H54 (cell line): ENCODE data around the gene VCX2.
"Not testable (repeated sequence)": the region's sequence is repeated elsewhere in the genome, so short reads cannot be mapped to it uniquely, and the experiment has no call there.

Experiments used
- DNase-seq: peaks from one replicate; pipeline ENCODE4 v3.0.0; 2011; ENCODE audit warnings: low spot score, mixed read lengths; ENCODE audit not compliant: insufficient read length
- FAIRE-seq: peaks from 3 replicates; lab custom pipeline; 2011; peaks lifted over from hg19 to GRCh38; lab: Jason Lieb, UNC
- POLR2A ChIP-seq: IDR thresholded peaks from 2 replicates; pipeline ENCODE4 v1.6.1; 2011; ENCODE audit warnings: low read depth, mild to moderate bottlenecking, low read length

Gene VCX2

DNA sequence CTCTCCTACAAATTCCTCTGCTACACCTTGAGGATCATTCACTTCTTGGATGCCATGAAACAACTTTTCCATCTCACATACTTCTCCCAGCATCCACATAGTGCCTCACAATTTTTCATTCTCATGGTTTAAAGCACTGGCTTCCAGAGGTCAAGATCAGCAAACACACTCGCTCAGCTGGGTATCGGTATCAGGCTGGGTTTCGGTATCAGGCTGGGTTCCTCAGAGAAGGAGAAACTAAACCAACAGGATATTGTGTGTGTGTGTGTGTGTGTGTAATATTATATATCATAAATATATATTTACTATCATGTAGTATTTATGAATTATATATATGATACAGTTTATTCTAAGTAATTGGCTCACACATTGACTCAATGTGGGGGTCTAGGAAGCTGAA lies at the start of gene VCX2:
VCX2 (minus strand) TSS at position 99 of the 400 bp plus-strand sequence. CDS start 624 bp downstream, outside the sequence.
- not testable (repeated sequence) for FAIRE-seq, DNase-seq

DNA sequence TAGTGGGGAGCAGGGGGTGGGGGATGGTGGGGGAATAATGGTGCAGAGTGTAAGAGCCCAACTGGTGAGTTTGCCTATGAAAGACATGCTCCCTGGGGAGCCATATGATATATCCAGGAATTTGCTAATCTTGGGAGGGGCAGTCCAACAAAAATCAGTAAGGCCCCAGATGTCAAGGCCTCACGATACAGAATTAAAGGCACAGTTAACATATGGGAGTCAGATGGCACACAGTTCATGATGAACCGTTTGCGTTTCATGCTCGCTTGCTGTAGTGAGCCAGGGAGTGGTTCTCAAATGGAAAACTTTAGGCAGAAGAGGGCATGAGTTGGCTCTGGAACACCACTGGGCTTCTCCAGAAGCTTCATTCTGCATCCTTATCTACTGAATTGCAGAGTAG lies 33.9 kb upstream of the VCX2 start:
- no peak for DNase-seq

DNA sequence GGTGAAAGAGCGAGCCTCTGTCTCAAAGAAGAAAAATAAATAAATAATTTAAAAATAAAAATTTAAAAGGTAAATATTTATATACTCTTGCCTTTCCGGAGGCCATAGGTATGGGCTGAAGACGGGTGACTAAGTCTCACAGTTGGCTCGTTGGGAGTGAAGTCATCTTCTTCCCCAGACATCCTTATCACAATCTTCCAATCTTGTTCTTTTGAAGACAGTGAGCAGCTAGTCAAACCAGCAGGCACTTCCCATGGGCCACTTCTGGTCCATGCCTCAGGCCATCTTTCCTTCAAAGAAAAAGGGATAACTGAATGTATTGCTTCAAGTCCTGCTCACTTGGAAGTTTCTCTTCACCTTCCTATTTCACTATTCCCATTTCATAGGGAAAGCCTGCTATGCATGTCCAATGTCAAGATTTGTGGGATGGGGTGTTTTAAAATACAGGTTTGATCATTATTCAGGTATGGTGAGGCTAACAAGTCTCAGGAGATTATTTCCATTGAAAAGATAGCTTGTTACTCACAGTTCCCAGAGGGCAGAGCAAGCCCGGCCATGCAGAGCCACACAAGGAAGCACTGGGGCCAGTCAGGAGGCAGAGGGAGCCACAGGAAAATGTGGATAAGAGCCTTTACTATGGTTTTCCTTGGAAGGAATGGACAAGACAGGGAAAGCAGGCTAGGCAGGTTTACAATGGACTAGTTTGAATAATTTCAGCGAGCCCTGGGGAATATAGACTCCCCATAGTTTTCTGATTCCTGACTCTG lies 33.3 kb upstream of the VCX2 start:
- FAIRE-seq (no peak), DNase-seq (no peak)
- TF ChIP-seq POLR2A = no peak

More for the DNA sequence above, 33.9 kb upstream of the VCX2 start:
- TF ChIP-seq POLR2A = no peak
- no peak for FAIRE-seq

DNA sequence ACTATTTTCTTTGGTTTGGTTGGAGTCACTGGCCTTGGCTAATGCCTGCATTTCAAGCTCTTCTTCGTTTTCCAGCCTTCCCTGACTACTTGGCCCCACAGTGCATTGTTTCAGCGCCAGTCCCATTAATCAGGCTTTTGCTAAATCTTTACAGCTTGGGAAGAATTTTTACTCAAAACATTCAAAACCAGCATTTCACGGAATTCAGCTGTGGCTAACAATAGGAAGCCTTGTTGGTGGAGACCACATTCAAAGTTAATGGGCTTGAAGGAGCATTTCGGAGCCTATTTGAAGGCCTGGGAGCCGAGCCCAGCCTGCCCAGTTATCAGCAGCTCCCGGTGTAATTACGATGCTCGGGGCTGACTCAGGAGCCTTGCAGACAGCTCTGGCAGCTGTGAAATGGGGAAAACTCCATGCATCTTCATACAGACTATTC lies 30.8 kb upstream of the VCX2 start:
- TF ChIP-seq POLR2A = no peak
- DNase-seq = no peak
- FAIRE-seq = no peak

DNA sequence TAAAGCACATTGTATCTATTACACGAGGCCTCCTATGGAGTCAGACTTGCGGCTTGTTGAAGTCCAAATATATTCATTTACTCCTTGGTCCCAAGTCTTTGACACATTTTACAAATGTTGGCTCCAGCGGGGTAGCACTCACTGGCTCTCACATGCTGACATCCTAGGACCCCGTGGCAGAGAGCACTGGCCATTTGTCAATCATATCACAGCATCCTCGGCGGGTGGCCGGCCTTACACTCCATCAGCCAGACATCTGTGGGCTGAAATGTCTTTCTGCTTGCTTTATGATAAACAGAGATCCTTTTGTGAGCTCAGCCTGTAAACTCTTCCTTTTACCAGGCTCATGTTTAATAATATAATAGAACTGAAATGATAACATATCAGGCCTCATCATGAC lies 25.7 kb upstream of the VCX2 start:
- no peak for TF ChIP-seq POLR2A
- FAIRE-seq = no peak
- no peak for DNase-seq

DNA sequence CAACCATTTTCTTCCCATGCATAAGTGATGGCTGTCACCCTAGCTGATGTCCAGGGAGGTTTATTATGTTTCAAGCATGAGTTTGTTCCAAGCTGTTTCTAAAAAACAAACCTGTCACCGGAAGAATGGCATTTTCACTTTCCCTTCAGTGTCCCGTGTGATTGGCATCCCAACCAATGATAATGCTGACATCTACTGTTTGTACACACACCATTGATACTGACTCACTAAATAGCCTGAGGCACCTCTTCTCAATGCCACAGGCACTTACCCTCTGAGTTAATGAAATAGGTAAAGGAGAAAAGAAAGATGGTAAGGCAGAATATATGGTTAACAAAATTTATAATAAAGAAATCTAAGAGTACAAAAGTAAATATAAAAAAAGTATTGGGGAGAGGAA lies 23.1 kb upstream of the VCX2 start:
- DNase-seq (no peak), FAIRE-seq (no peak)
- no peak for TF ChIP-seq POLR2A

DNA sequence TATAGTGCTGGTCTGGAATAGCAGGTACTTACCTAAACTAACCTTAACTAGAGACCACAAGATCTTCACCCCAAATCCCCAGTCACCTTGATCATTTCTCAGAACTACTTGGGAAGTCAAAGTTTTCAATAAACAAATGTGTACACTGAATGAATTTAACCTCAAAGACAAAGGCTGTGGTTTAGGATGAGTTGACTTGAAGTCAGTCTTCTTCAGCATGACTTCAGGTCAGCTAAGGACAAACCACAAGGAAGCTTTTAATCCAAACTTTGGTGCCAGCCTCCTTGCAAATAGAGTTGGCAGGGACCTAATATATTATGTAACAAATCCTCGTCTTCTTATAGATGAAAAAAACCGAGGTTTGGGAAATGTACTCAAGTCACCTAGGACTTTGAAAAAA lies 21.2 kb upstream of the VCX2 start:
- no peak for DNase-seq

DNA sequence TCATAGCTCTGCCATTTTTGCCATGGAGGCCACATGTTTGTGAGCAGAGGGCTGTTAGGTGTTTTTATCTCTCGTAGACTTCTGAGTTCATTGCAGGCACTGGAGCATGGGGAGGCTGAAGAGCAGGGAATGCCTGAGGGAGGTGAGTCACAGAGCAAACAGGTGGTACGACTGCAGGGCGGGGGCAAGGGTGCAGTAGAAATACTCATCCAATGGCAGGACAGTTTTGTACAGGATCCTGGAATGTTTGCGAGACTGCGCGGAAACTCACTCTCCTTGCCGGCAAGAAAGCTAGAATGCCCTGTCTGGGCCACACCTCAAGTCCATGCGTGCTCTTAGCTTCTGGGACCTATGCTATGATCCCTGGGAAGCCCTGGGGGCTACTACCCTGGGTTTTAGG lies 20.0 kb upstream of the VCX2 start:
- DNase-seq (no peak), FAIRE-seq (no peak)
- TF ChIP-seq POLR2A = no peak

More for the DNA sequence above, 21.2 kb upstream of the VCX2 start:
- TF ChIP-seq POLR2A = no peak
- FAIRE-seq = no peak

DNA sequence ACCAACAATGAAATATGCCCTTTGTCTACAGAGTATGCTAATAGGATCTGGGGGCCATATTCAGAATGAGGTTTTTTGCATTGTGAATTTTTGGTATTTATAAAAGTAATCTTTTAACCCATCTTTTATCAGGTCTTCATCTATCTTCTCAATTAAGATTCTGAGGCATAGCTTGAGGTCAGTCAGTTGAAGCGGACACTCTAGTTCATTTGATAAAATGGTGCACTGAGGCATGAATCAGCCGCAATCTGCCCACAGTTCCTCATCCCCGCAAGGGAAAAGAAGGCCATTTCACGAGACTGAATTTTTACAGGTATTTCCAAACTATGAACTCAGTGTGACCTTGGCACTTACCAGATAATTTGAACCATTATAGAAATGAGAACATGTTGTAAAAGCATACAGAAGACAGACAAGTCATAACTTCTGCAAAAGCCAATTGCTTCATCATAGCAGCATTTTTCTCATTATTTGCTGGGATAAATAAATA lies 19.3 kb upstream of the VCX2 start:
- FAIRE-seq (no peak), DNase-seq (no peak)
- TF ChIP-seq POLR2A = no peak

DNA sequence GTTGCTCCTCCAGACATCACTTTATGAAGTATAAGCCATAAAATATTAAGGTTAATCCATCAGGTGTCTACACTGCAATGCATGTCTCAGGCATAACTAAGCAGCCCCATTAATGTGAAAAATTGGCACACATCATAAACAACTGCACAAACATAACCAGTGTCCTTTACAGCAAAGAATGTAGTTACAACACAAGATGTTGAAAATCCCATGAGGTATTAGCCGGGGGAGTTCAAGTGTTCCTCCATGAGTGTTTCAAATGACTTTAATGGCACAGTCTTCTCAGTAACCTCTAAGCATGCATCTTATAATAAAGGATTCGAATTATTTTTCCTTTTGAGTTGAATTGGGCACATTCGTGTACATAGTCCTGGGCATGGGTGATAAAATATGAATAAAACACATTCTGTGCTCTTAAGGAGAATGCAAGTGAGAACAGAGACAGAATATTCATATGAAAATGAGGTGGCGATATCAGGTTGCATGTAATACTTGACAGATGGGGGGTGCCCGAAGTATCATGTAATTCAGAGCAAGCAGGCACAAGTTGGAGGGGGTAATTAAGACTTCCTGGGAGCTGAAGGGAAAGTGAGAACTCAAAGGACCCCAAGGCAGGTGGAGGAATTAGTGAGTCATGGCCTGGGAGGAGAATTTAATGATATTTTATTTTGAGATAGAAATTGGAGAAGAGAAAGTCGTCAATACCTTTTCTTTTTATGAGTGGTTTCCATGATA lies 18.2 kb upstream of the VCX2 start:
- FAIRE-seq (no peak), DNase-seq (no peak)
- TF ChIP-seq POLR2A = no peak

DNA sequence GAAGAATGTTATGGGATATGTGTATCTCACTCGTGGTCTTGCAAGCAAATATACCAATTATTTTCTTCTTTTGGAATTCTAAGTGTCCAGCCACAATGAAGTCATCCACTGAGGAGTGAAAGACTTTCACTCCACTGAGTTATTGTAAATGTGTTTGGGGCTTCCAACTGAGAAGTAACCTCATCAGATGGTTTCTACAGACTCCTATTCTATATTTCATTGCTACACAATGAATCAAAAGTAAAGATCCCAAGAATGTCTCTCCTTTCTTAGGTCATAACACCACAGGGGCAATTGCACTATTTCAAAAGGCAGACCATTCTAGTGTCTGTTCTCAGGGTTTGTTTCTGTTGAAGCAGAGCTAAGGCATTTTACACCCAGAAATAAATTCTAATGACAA lies 12.3 kb upstream of the VCX2 start:
- no peak for DNase-seq
- no peak for FAIRE-seq

DNA sequence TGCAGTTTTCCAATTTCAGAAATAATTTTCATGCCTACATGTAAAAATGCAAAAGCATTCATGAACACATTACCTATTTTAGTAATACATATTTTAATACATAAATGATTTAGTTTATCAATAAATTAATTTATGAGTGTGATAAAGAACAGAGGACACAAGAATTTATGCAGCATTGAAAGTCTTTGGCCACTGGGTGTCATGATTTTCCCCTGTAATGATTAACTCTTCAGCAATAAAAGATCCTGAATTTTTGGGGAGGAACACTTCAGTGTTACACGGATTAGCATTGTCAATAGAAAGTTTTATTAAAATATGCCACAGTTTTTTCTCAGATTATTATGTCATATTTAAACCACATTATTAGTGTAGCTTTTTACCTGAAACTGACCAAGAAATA lies 8.6 kb upstream of the VCX2 start:
- DNase-seq (no peak), FAIRE-seq (no peak)
- no peak for TF ChIP-seq POLR2A

More for the DNA sequence above, 12.3 kb upstream of the VCX2 start:
- no peak for TF ChIP-seq POLR2A

DNA sequence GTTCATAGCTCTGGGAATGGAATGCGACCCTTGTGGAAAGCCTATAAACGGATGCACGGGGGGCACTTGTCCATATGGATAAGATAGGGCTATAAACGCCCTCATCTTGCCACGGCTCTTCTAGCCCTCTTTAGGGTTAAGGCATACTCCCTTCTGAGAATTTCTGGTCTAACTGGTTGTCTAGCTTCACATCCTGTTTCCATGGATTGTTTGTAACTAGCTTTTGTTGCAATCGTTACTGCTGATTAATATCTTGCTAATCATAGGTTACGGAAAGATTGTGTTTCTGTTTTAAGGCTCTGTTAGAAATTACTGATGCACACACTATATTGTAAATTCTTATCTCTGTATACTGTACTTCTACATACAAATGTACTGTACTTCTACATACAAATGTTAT lies 17.1 kb downstream of the VCX2 start:
- not testable (repeated sequence) for DNase-seq, FAIRE-seq

DNA sequence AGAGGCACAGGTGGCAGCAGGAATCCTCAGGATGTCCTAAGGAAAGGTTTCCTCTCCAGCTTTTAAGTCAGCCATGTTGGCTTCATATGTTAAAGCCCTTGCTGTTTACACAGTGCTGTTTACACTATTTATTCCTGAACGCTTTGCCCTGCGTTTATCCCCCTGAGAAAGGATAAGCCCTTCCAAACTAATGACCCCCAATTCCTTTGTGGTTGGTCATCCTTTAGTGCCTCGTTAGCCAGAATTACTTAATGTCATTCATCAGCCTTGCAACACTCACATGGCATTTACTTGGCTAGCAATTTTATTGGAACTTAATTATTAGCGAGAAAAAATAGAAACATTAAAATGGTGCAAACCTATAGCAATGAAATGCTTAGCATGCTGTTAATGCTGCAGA lies 23.8 kb downstream of the VCX2 start:
- no peak for FAIRE-seq

More for the DNA sequence above, 23.8 kb downstream of the VCX2 start:
- DNase-seq = no peak
- TF ChIP-seq POLR2A = no peak
